ENCODE measurements around the gene SCAI. TPM values are rescaled to one million over a fixed set of nuclear protein-coding genes. Genes with fewer than 3 reads are reported as not detected.

The SCAI gene
- total and polyA plus RNA-seq, 2 experiments from 2014 or later: 13.3 to 35.0 TPM

DNA sequence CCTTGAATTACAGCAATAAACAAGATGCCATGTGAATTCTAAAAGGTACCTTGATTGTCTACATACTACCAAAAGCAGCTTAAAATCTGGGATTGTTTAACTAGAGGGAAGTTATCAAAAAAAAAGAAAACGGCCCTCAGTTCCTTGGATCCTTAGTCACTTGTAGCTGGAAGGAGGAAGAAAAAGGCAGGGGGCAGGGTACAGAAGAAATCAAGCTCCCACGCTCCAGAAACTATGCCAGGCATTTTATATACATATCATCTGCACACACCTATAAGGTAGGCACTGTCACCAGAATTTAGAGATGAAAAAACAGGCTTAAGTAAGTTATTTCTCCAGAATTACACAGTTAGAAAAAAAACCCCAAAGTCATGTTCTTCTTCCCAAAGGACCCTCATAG is 63.4 kb downstream of the SCAI start:
- DNase-seq (ENCODE audit: low spot score): no peak
- Histone ChIP-seq H3K4me3 (no peak overlapping the region), H3K4me1 (ENCODE audit: insufficient read depth) (no peaks in the 10 kb centered on the region), H3K9me2 (ENCODE audit: insufficient read depth) (no peaks in the 10 kb centered on the region), H3K27ac (ENCODE audit: low read depth) (no peak overlapping the region), H2AFZ (no peak overlapping the region), H3K79me2 (replicated peaks; ENCODE audit: insufficient read depth) (peaks cover 17% of the 10 kb centered on the region; the same call in 1 of the 2 replicates), H3K36me3 (ENCODE audit: insufficient read depth) (peaks cover 18% of the 10 kb centered on the region; the same call in 1 of the 2 replicates), H3F3A (replicated peaks; ENCODE audit: low read depth) (no peaks in the 10 kb centered on the region), H3K27me3 (ENCODE audit: insufficient read depth) (no peaks in the 10 kb centered on the region), H4K20me1 (replicated peaks; ENCODE audit: insufficient read depth) (no peaks in the 10 kb centered on the region), H3K4me2 (no peak overlapping the region)
- peaks cover 42% of the 10 kb centered on the region for H3K36me3 Mint-ChIP-seq (ENCODE audit: low read depth)
- H3K27ac Mint-ChIP-seq: no peak overlapping the region
- H3K4me3 Mint-ChIP-seq: no peak overlapping the region
- no peak for ATAC-seq
- no peak for TF ChIP-seq REST (IDR thresholded peaks at IDR 0.05; ENCODE audit: unreplicated experiment)
- no peak for TF ChIP-seq STAT1 (IDR thresholded peaks at IDR 0.05; ENCODE audit: unreplicated experiment)
- TF ChIP-seq EZH2phosphoT487 (IDR thresholded peaks at IDR 0.05; ENCODE audit: unreplicated experiment): no peak
- no peak for TF ChIP-seq NANOG (IDR thresholded peaks at IDR 0.05; ENCODE audit: borderline replicate concordance)
- no peak for TF ChIP-seq CTCF (conservative IDR thresholded peaks at IDR 0.05; ENCODE audit: low read depth in 2 of 2)
- H3K27me3 Mint-ChIP-seq (ENCODE audit: insufficient read depth, low read depth, poor library complexity): peaks cover 5% of the 10 kb centered on the region
- H3K9me3 Mint-ChIP-seq: peaks cover 37% of the 10 kb centered on the region
- no peaks in the 10 kb centered on the region for H3K4me1 Mint-ChIP-seq

- H3K4me3 Mint-ChIP-seq: no peak overlapping the region
- TF ChIP-seq CTCF (conservative IDR thresholded peaks at IDR 0.05; ENCODE audit: low read depth in 2 of 2) (no peak), REST (IDR thresholded peaks at IDR 0.05; ENCODE audit: unreplicated experiment) (no peak)
- H3K27ac Mint-ChIP-seq: no peak overlapping the region
- Histone ChIP-seq H3K27me3 (ENCODE audit: insufficient read depth) (no peaks in the 10 kb centered on the region), H3K4me2 (no peak overlapping the region), H3F3A (replicated peaks; ENCODE audit: low read depth) (no peaks in the 10 kb centered on the region), H2AFZ (no peak overlapping the region), H3K4me3 (no peak overlapping the region), H3K36me3 (ENCODE audit: insufficient read depth) (no peaks in the 10 kb centered on the region), H4K20me1 (replicated peaks; ENCODE audit: insufficient read depth) (no peaks in the 10 kb centered on the region; the same call in none of the 2 replicates), H3K4me1 (ENCODE audit: insufficient read depth) (no peaks in the 10 kb centered on the region), H3K27ac (ENCODE audit: low read depth) (no peak overlapping the region), H3K9me2 (ENCODE audit: insufficient read depth) (no peaks in the 10 kb centered on the region), H3K79me2 (replicated peaks; ENCODE audit: insufficient read depth) (peaks cover 11% of the 10 kb centered on the region)
- DNase-seq (ENCODE audit: low spot score) (no peak), ATAC-seq (no peak)
- H3K36me3 Mint-ChIP-seq (ENCODE audit: low read depth): peaks cover 6% of the 10 kb centered on the region
- no peaks in the 10 kb centered on the region for H3K4me1 Mint-ChIP-seq
- peaks cover 2% of the 10 kb centered on the region for H3K27me3 Mint-ChIP-seq (ENCODE audit: insufficient read depth, low read depth, poor library complexity)
- H3K9me3 Mint-ChIP-seq: peaks cover 5% of the 10 kb centered on the region
Observed at GRCh38 chr9:125075997-125076396, 67.3 kb downstream of the SCAI start.
